ENCODE results near the gene MORN1. TPM values are rescaled to one million over a fixed set of nuclear protein-coding genes. Genes with fewer than 3 reads are reported as not detected.

MORN1 gene
- total and polyA plus RNA-seq, 2 of the 8 experiments (the other 6 are each of a cell fraction or from before 2014, with no cell fraction given) = 5.0 to 9.1 TPM

- TF ChIP-seq CHD7 (IDR thresholded peaks at IDR 0.05; ENCODE audit: insufficient replicate concordance, low read length) (no peak), BACH1 (IDR thresholded peaks at IDR 0.05; ENCODE audit: low read length) (no peak), SIX5 (IDR thresholded peaks at IDR 0.05; ENCODE audit: low read depth, low read length) (no peak), NANOG (IDR thresholded peaks at IDR 0.05; ENCODE audit: insufficient read depth, low read depth, low read length, poor library complexity, severe bottlenecking) (no peak), JUN (IDR thresholded peaks at IDR 0.05; ENCODE audit: low read depth, low read length) (no peak), CHD2 (IDR thresholded peaks at IDR 0.05; ENCODE audit: low read length) (no peak), KDM1A (IDR thresholded peaks at IDR 0.05; ENCODE audit: borderline replicate concordance, low read length) (no peak), EGR1 (IDR thresholded peaks at IDR 0.05; ENCODE audit: borderline replicate concordance, low read depth, low read length) (no peak), TBP (IDR thresholded peaks at IDR 0.05; ENCODE audit: low read depth, low read length) (no peak), EP300 (IDR thresholded peaks at IDR 0.05; ENCODE audit: borderline replicate concordance in 1 of 2, low read depth in 2 of 2, low read length in 2 of 2) (no peak)
Observed at GRCh38 chr1:2368053-2368744, 23.2 kb downstream of the MORN1 start (continued).

Data from H1 (cell line).